GM13976 (cell line): ENCODE data around the gene IL36RN.

Experiments used
- DNase-seq: peaks from one replicate; pipeline ENCODE4 v3.0.0; 2012; ENCODE audit warnings: low spot score
- CTCF ChIP-seq: IDR thresholded peaks from 2 replicates; pipeline ENCODE4 v1.5.1; 2012; ENCODE audit warnings: borderline replicate concordance, mild to moderate bottlenecking; ENCODE audit not compliant: insufficient read depth; ENCODE audit errors: extremely low read depth, missing control alignments, control extremely low read depth
- in situ Hi-C: fragments of 300-500 bp; cut with MboI; formaldehyde crosslinking; loops from one replicate; pipeline ENCODE4 v1.12.0; 2022; ENCODE audit warnings: low sequenced_read_pairs, mixed read lengths, inconsistent platforms; ENCODE audit not compliant: unreplicated experiment

Gene IL36RN

GRCh38 chr2:113027691-113028090, 31.3 kb upstream of the IL36RN start:
- TF ChIP-seq CTCF = no peak
- DNase-seq = no peak
- in situ Hi-C loops = no loop called here

- DNase-seq = no peak
- TF ChIP-seq CTCF = no peak
- in situ Hi-C loops = no loop called here
Measured at GRCh38 chr2:113028112-113028511, 30.9 kb upstream of the IL36RN start.

- DNase-seq = no peak
- no peak for TF ChIP-seq CTCF
- in situ Hi-C loops = no loop called here
Measured at GRCh38 chr2:113032737-113033136, 26.3 kb upstream of the IL36RN start.

GRCh38 chr2:113034016-113034415, 25.0 kb upstream of the IL36RN start:
- no peak for DNase-seq
- no peak for TF ChIP-seq CTCF
- in situ Hi-C loops = no loop called here

- in situ Hi-C loops = no loop called here
- no peak for DNase-seq
- no peak for TF ChIP-seq CTCF
Measured at GRCh38 chr2:113036763-113037162, 22.2 kb upstream of the IL36RN start.

- in situ Hi-C loops = no loop called here
- no peak for DNase-seq
- TF ChIP-seq CTCF = no peak
Measured at GRCh38 chr2:113038291-113038690, 20.7 kb upstream of the IL36RN start.

- no peak for TF ChIP-seq CTCF
- no peak for DNase-seq
Measured at GRCh38 chr2:113039158-113039557, 19.8 kb upstream of the IL36RN start.

More at GRCh38 chr2:113039158-113039557, 19.8 kb upstream of the IL36RN start:
- in situ Hi-C loops = no loop called here
